GM12878 (cell line): ENCODE measurements around the gene IMMP2L. TPM values are rescaled to one million over a fixed set of nuclear protein-coding genes. Genes with fewer than 3 reads are reported as not detected.

Source experiments
- ATAC-seq: fragments of 200-7000 bp; cut with Tn5 transposase; 3 replicates; pipeline ENCODE4 v1.9.1; 2020; ENCODE audit warnings: mild to moderate bottlenecking, moderate library complexity
- BruUV-seq: library from RNA; stranded (reverse); fragments of 400-500 nt; replicated peaks from 2 replicates; lab custom pipeline; 2021; lab: Mats Ljungman, UMichigan
- CTCF ChIA-PET: fragments of 300-600 bp; sonication (Branson Sonifier 250); formaldehyde crosslinking; extraction: SDS; loops from one replicate; lab custom pipeline; 2021; ENCODE audit warnings: inconsistent platforms; lab: Yijun Ruan, JAX
- POLR2A ChIA-PET: fragments of 350-600 bp; formaldehyde crosslinking; extraction: SDS; loops from one replicate; lab custom pipeline; 2021; ENCODE audit warnings: inconsistent platforms; lab: Charles Lee
- RAD21 ChIA-PET: fragments of 300-600 bp; sonication (Branson Sonifier 250); formaldehyde crosslinking; loops from one replicate; lab custom pipeline; 2023; ENCODE audit warnings: antibody characterized with exemption; ENCODE audit not compliant: unreplicated experiment; lab: Charles Lee
- SMC1A ChIA-PET: fragments of 300-600 bp; sonication (Branson Sonifier 250); formaldehyde crosslinking; loops from one replicate; lab custom pipeline; 2023; ENCODE audit not compliant: unreplicated experiment, uncharacterized antibody; lab: Charles Lee
- DNase-seq: peaks from one replicate; pipeline ENCODE4 v3.0.0-alpha.2; 2011; ENCODE audit warnings: low read depth, low spot score
- FAIRE-seq: peaks from 3 replicates; lab custom pipeline; 2011; peaks lifted over from hg19 to GRCh38; lab: Jason Lieb, UNC
- H2AFZ ChIP-seq: 2 replicates; pipeline ENCODE4 v1.6.0; 2011; ENCODE audit warnings: low read depth, low read length, control low read depth; ENCODE audit not compliant: control insufficient read depth
- H3K27ac ChIP-seq: 2 replicates; pipeline ENCODE4 v1.5.1; 2011; ENCODE audit warnings: control low read depth; ENCODE audit not compliant: control insufficient read depth, insufficient read depth
- H3K27me3 ChIP-seq, 2 experiments: replicated peaks in 1 of 2; 2 replicates each; pipeline versions ENCODE4 v1.6.0 to v1.6.1; 2011; ENCODE audit warnings: low read length in 1 of 2; ENCODE audit not compliant: control insufficient read depth in 2 of 2, insufficient read depth in 2 of 2
- H3K36me3 ChIP-seq, 2 experiments: 2 replicates each; pipeline ENCODE4 v1.5.1; 2011; ENCODE audit warnings: low read length in 1 of 2; ENCODE audit not compliant: control insufficient read depth in 2 of 2, insufficient read depth in 2 of 2
- H3K4me1 ChIP-seq: 2 replicates; pipeline ENCODE4 v1.6.1; 2011; ENCODE audit warnings: mild to moderate bottlenecking, low read length, moderate library complexity, mixed read lengths; ENCODE audit not compliant: control insufficient read depth, insufficient read depth
- H3K4me2 ChIP-seq: 2 replicates; pipeline ENCODE4 v1.6.0; 2011; ENCODE audit warnings: control low read depth; ENCODE audit not compliant: control insufficient read depth, insufficient read depth
- H3K4me3 ChIP-seq: fragments of 200-600 bp; sonication (generic); 2 replicates; pipeline ENCODE4 v1.5.1; 2016
- H3K79me2 ChIP-seq: 2 replicates; pipeline ENCODE4 v1.6.0; 2011; ENCODE audit warnings: low read length; ENCODE audit not compliant: control insufficient read depth, insufficient read depth
- H3K9ac ChIP-seq: 2 replicates; pipeline ENCODE4 v1.8.0; 2011; ENCODE audit warnings: low read length, control low read depth, mixed read lengths; ENCODE audit not compliant: control insufficient read depth, insufficient read depth
- H3K9me3 ChIP-seq: replicated peaks from 3 replicates; pipeline ENCODE4 v1.5.1; 2011; ENCODE audit warnings: mild to moderate bottlenecking, low read length; ENCODE audit not compliant: control insufficient read depth, insufficient read depth
- H4K20me1 ChIP-seq: 2 replicates; pipeline ENCODE4 v1.6.0; 2011; ENCODE audit not compliant: control insufficient read depth, insufficient read depth
- ATF2 ChIP-seq: IDR thresholded peaks from 2 replicates; pipeline ENCODE4 v1.6.1; 2012; ENCODE audit warnings: low read length, inconsistent platforms
- ATF7 ChIP-seq: fragments of 450-650 bp; IDR thresholded peaks from 2 replicates; pipeline ENCODE4 v1.6.1; 2016; ENCODE audit warnings: low read depth, mild to moderate bottlenecking
- BCL11A ChIP-seq: IDR thresholded peaks from 2 replicates; pipeline ENCODE4 v1.6.1; 2011; ENCODE audit warnings: low read depth, low read length
- CREM ChIP-seq: IDR thresholded peaks from 2 replicates; pipeline ENCODE4 v1.6.1; 2014; ENCODE audit warnings: antibody characterized with exemption, low read depth
- EGR1 ChIP-seq, 2 experiments: IDR thresholded peaks; 1 replicate in 1 of 2; 2 replicates in 1 of 2; pipeline ENCODE4 v1.6.1; 2011 to 2012; ENCODE audit warnings: low read depth in 2 of 2, low read length in 2 of 2, borderline replicate concordance in 1 of 2, mild to moderate bottlenecking in 1 of 2, moderate library complexity in 1 of 2
- EP300 ChIP-seq, 2 experiments: fragments of 150-350 bp in 1 of 2; IDR thresholded peaks; 2 replicates each; pipeline ENCODE4 v1.6.1; 2011 to 2012; ENCODE audit warnings: low read depth in 2 of 2, low read length in 2 of 2, borderline replicate concordance in 1 of 2, improper control_type of control experiment in 1 of 2, inconsistent platforms in 1 of 2; ENCODE audit not compliant: control insufficient read depth in 1 of 2
- FOXM1 ChIP-seq: IDR thresholded peaks from 2 replicates; pipeline ENCODE4 v1.6.1; 2012; ENCODE audit warnings: low read depth, mild to moderate bottlenecking, inconsistent platforms, low read length, moderate library complexity
- JUNB ChIP-seq: IDR thresholded peaks from 2 replicates; pipeline ENCODE4 v1.6.1; 2016; ENCODE audit warnings: antibody characterized with exemption, mild to moderate bottlenecking
- MEF2A ChIP-seq: IDR thresholded peaks from 2 replicates; pipeline ENCODE4 v1.6.1; 2011; ENCODE audit warnings: low read depth, mild to moderate bottlenecking, low read length, moderate library complexity; ENCODE audit not compliant: insufficient read depth
- MEF2B ChIP-seq: fragments of 450-650 bp; IDR thresholded peaks from 2 replicates; pipeline ENCODE4 v1.6.1; 2018; ENCODE audit warnings: mild to moderate bottlenecking, moderate library complexity; ENCODE audit not compliant: partially characterized antibody, poor library complexity, severe bottlenecking
- NFIC ChIP-seq: IDR thresholded peaks from 2 replicates; pipeline ENCODE4 v1.6.1; 2012; ENCODE audit warnings: low read depth, mild to moderate bottlenecking, inconsistent platforms, low read length, moderate library complexity
- RUNX3 ChIP-seq: IDR thresholded peaks from 2 replicates; pipeline ENCODE4 v1.6.1; 2012; ENCODE audit warnings: low read length, inconsistent platforms
- SPI1 ChIP-seq: IDR thresholded peaks from 2 replicates; pipeline ENCODE4 v1.6.1; 2011; ENCODE audit warnings: low read depth, mild to moderate bottlenecking, low read length, moderate library complexity, borderline replicate concordance; ENCODE audit not compliant: insufficient read depth
- TCF12 ChIP-seq: IDR thresholded peaks from 2 replicates; pipeline ENCODE4 v1.6.1; 2011; ENCODE audit warnings: low read depth, mild to moderate bottlenecking, low read length
- ZBTB33 ChIP-seq: fragments of 450-650 bp; IDR thresholded peaks from 2 replicates; pipeline ENCODE4 v1.6.1; 2017; ENCODE audit warnings: mild to moderate bottlenecking
- ZNF217 ChIP-seq: fragments of 450-650 bp; IDR thresholded peaks from 2 replicates; pipeline ENCODE4 v1.6.1; 2017; ENCODE audit warnings: antibody characterized with exemption, mild to moderate bottlenecking
- WGBS: methylation state at CpG from one replicate; pipeline ENCODE4 v1.1.6; 2016; ENCODE audit warnings: low lambda C conversion rate; ENCODE audit not compliant: insufficient replicate concordance, insufficient coverage; ENCODE audit errors: missing lambda C conversion rate; 5-methylcytosine and 5-hydroxymethylcytosine counted together
- in situ Hi-C: fragments of 300-500 bp; cut with MboI; formaldehyde crosslinking; loops from 9 replicates; pipeline ENCODE4 v1.14.3; 2018; ENCODE audit warnings: mixed read lengths
- intact Hi-C: fragments of 100-400 bp; cut with micrococcal nuclease; formaldehyde crosslinking; loops from one replicate; pipeline ENCODE4 v1.14.2; 2022; ENCODE audit not compliant: unreplicated experiment
- polyA plus RNA-seq, 11 experiments: library from polyadenylated mRNA; depleted of rRNA in 4 of 11; unstranded in 6 of 11; stranded (reverse) in 5 of 11; fragments of >200 nt; fragmentation: Nextera tagmentation in 4 of 11; fragmentation: Illumina TruSeq in 1 of 11; extraction: Ambion mirVana in 4 of 11; extraction: Trizol in 1 of 11; gene quantifications; 1 replicate in 1 of 11; 2 replicates in 10 of 11; pipeline versions ENCODE4 v1.2.1 to v1.2.3, GENCODE V29; 2011 to 2016; ENCODE audit warnings: inconsistent platforms in 2 of 11, missing spikeins in 2 of 11, low read depth in 1 of 11
- total RNA-seq, 4 experiments: library from RNA; depleted of rRNA in 3 of 4; stranded (reverse); fragments of >200 nt in 3 of 4; fragmentation: Illumina TruSeq in 1 of 4; extraction: Trizol in 1 of 4; gene quantifications; 2 replicates each; pipeline versions ENCODE4 v1.2.1 to v1.2.3, GENCODE V29; 2013 to 2021

Gene IMMP2L
- total and polyA plus RNA-seq, 10 of the 15 experiments (the other 5 are each of a cell fraction or from before 2014, with no cell fraction given) = 12.6 to 46.3 (median 19.6) TPM

DNA sequence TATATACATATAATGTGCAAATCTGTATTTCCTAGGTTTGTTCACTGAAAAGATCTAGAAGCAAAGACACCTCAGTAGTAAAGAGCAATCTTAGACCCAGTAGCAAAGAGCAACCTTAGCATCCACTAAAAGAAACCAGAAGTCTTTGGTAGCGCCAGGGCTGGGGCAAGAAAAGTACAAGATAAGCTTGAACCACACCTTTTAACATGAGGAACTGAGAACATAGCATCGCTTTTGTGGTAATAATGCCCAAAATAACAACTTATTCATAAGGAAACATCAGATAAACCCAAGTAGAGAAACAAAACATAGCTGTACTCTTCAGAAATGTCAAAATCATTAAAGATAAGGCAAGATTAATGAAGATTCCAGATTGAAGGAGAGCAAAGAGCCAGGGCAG, 173.4 kb downstream of the IMMP2L start:
- H3K27me3 ChIP-seq = no peaks in the 10 kb centered on the region
- SMC1A ChIA-PET = interaction anchor here (0.6 to 0.7 kb wide), 2 partner anchors 29 to 306 kb away, joined by 4 read pairs; no protein-coding TSS in a partner anchor
- H3K4me2 ChIP-seq = no peak overlapping the region
- no peaks in the 10 kb centered on the region for H3K79me2 ChIP-seq
- FAIRE-seq = no peak
- no peak overlapping the region for H3K27ac ChIP-seq
- no peak overlapping the region for H2AFZ ChIP-seq
- H3K4me1 ChIP-seq = no peaks in the 10 kb centered on the region
- TF ChIP-seq ZNF217 (0 out of 2 replicates have a peak, but pooled peaks have one; percentile 30), MEF2B (peak; percentile 80), JUNB (peak; percentile 19; the same call in 1 of the 2 replicates), MEF2A (peak; percentile 81), BCL11A (no peak), ZBTB33 (peak; percentile 90), TCF12 (no peak), ATF2 (peak; percentile 37; the same call in 1 of the 2 replicates), EP300 (IDR thresholded peaks at IDR 0.05; ENCODE audit: borderline replicate concordance in 1 of 2, control insufficient read depth in 1 of 2, low read depth in 2 of 2, low read length in 2 of 2) (peak in 1 of 2 experiments; percentile 43; a peak in 1 of 4 replicates), FOXM1 (0 out of 2 replicates have a peak, but pooled peaks have one; percentile 26), EGR1 (IDR thresholded peaks at IDR 0.05; ENCODE audit: borderline replicate concordance in 1 of 2, low read depth in 2 of 2, low read length in 2 of 2) (no peak), SPI1 (peak; percentile 85), RUNX3 (peak; percentile 81), CREM (0 out of 2 replicates have a peak, but pooled peaks have one; percentile 31), ATF7 (0 out of 2 replicates have a peak, but pooled peaks have one; percentile 20), NFIC (peak; percentile 50; the same call in 1 of the 2 replicates)
- TF ChIP-seq, all 136 proteins: peak for 13
- in situ Hi-C loops = no loop called here
- ATAC-seq (peak; percentile 87), DNase-seq (peak; percentile 9)
- no TSS peak for BruUV-seq
- H3K4me3 ChIP-seq = no peak overlapping the region
- no peak overlapping the region for H3K9ac ChIP-seq
- H3K36me3 ChIP-seq = no peaks in the 10 kb centered on the region
- POLR2A ChIA-PET = no interaction called here
- 57% methylated on average over 2 of the region's 2 CpGs for WGBS
- H4K20me1 ChIP-seq = no peaks in the 10 kb centered on the region
- RAD21 ChIA-PET = no interaction called here
- no peaks in the 10 kb centered on the region; the same call in 1 of the 3 replicates for H3K9me3 ChIP-seq
- intact Hi-C loops = no loop called here
- CTCF ChIA-PET = no interaction called here
